HepG2 (cell line): ENCODE measurements around the gene SLC39A8. TPM values are rescaled to one million over a fixed set of nuclear protein-coding genes. Genes with fewer than 3 reads are reported as not detected.

ENCODE experiments used
- ATAC-seq: fragments of 200-7000 bp; cut with Tn5 transposase; 3 replicates; pipeline ENCODE4 v1.9.1; 2020; ENCODE audit warnings: mild to moderate bottlenecking, moderate library complexity
- BruUV-seq: library from RNA; stranded (reverse); fragments of 400-500 nt; replicated peaks from 2 replicates; lab custom pipeline; 2021; lab: Mats Ljungman, UMichigan
- CTCF ChIA-PET: fragments of 300-600 bp; formaldehyde crosslinking; extraction: SDS; loops from one replicate; lab custom pipeline; 2021; ENCODE audit warnings: low total read pairs, inconsistent platforms, low intra/inter-chr PET ratio; lab: Yijun Ruan, JAX
- POLR2A ChIA-PET: fragments of 350-600 bp; sonication (Branson Sonifier 250); formaldehyde crosslinking; loops from one replicate; lab custom pipeline; 2020; ENCODE audit warnings: antibody characterized with exemption, inconsistent platforms; lab: Yijun Ruan, JAX
- DNase-seq: peaks from one replicate; pipeline ENCODE4 v3.0.0-alpha.2; 2015; ENCODE audit warnings: low spot score
- FAIRE-seq: peaks from 3 replicates; lab custom pipeline; 2011; peaks lifted over from hg19 to GRCh38; lab: Jason Lieb, UNC
- H2AFZ ChIP-seq: one replicate; pipeline ENCODE4 v1.6.1; 2011; ENCODE audit warnings: low read length, inconsistent platforms
- H3K27ac ChIP-seq: fragments of 300-600 bp; 3 replicates; pipeline ENCODE4 v1.8.0; 2011; ENCODE audit warnings: mixed run types, mild to moderate bottlenecking, mixed read lengths, low read length, inconsistent platforms; ENCODE audit not compliant: insufficient read depth; ENCODE audit errors: extremely low read length
- H3K27me3 ChIP-seq, 2 experiments: fragments of 200-600 bp in 1 of 2; 2 replicates in 1 of 2; 3 replicates in 1 of 2; pipeline versions ENCODE4 v1.6.0 to v1.8.0; 2011; ENCODE audit warnings: low read length in 2 of 2, mild to moderate bottlenecking in 2 of 2, moderate library complexity in 2 of 2, inconsistent platforms in 1 of 2; ENCODE audit not compliant: insufficient read depth in 2 of 2, control insufficient read depth in 1 of 2
- H3K36me3 ChIP-seq, 2 experiments: fragments of 200-600 bp in 1 of 2; replicated peaks in 1 of 2; 2 replicates in 1 of 2; 3 replicates in 1 of 2; pipeline versions ENCODE4 v1.5.1 to v1.8.0; 2011; ENCODE audit warnings: low read length in 2 of 2, inconsistent platforms in 1 of 2; ENCODE audit not compliant: insufficient read depth in 2 of 2, control insufficient read depth in 1 of 2
- H3K4me1 ChIP-seq: 2 replicates; pipeline ENCODE4 v1.5.1; 2012; ENCODE audit warnings: low read length, inconsistent platforms; ENCODE audit not compliant: insufficient read depth
- H3K4me2 ChIP-seq: 2 replicates; pipeline ENCODE4 v1.6.0; 2011; ENCODE audit warnings: low read depth, low read length, inconsistent platforms
- H3K4me3 ChIP-seq, 3 experiments: fragments of 200-600 bp in 1 of 3; sonication (generic), shearing (Covaris generic) in 1 of 3; replicated peaks in 1 of 3; 2 replicates each; pipeline ENCODE4 v1.5.1; 2011 to 2016; ENCODE audit warnings: low read length in 3 of 3, inconsistent platforms in 2 of 3, low read depth in 2 of 3, mild to moderate bottlenecking in 2 of 3, control low read depth in 1 of 3, mixed read lengths in 1 of 3; ENCODE audit not compliant: insufficient read depth in 1 of 3
- H3K79me2 ChIP-seq: one replicate; pipeline ENCODE4 v1.6.1; 2011; ENCODE audit warnings: low read length, inconsistent platforms; ENCODE audit not compliant: insufficient read depth
- H3K9ac ChIP-seq: 2 replicates; pipeline ENCODE4 v1.6.0; 2011; ENCODE audit warnings: mild to moderate bottlenecking, low read depth, low read length, inconsistent platforms; ENCODE audit not compliant: insufficient read depth
- H3K9me3 ChIP-seq: 2 replicates; pipeline ENCODE4 v1.5.1; 2012; ENCODE audit warnings: mild to moderate bottlenecking, low read length
- H4K20me1 ChIP-seq: 2 replicates; pipeline ENCODE4 v1.6.0; 2011; ENCODE audit warnings: inconsistent platforms, mild to moderate bottlenecking, low read length, moderate library complexity; ENCODE audit not compliant: insufficient read depth
- HDAC2 ChIP-seq: sonication (generic); formaldehyde crosslinking; IDR thresholded peaks from 2 replicates; pipeline ENCODE4 v1.4.0; 2020; ENCODE audit warnings: missing genetic modification reagents
- HNF4G ChIP-seq, 2 experiments: sonication (generic) in 1 of 2; formaldehyde crosslinking in 1 of 2; IDR thresholded peaks; 2 replicates each; pipeline versions ENCODE4 v1.4.0 to v1.6.1; 2011 to 2020; ENCODE audit warnings: borderline replicate concordance in 2 of 2, low read depth in 2 of 2, mild to moderate bottlenecking in 2 of 2, low read length in 1 of 2, missing genetic modification reagents in 1 of 2, moderate library complexity in 1 of 2
- KDM5B ChIP-seq: sonication (generic); formaldehyde crosslinking; IDR thresholded peaks from 2 replicates; pipeline ENCODE4 v1.4.0; 2020; ENCODE audit warnings: missing genetic modification reagents, mild to moderate bottlenecking, borderline replicate concordance
- ZNF256 ChIP-seq: sonication (generic); formaldehyde crosslinking; conservative IDR thresholded peaks from 2 replicates; pipeline ENCODE4 v1.4.0; 2020; ENCODE audit warnings: missing genetic modification reagents
- ZNF296 ChIP-seq: sonication (generic); formaldehyde crosslinking; conservative IDR thresholded peaks from 2 replicates; pipeline ENCODE4 v1.5.0; 2020; ENCODE audit warnings: mild to moderate bottlenecking, missing genetic modification reagents
- ZNF460 ChIP-seq: sonication (generic); formaldehyde crosslinking; IDR thresholded peaks from 2 replicates; pipeline ENCODE4 v1.5.1; 2020; ENCODE audit warnings: missing genetic modification reagents, mild to moderate bottlenecking, borderline replicate concordance
- ZNF549 ChIP-seq: sonication (generic); formaldehyde crosslinking; IDR thresholded peaks from 2 replicates; pipeline ENCODE4 v1.5.0; 2020; ENCODE audit warnings: missing genetic modification reagents
- ZNF619 ChIP-seq: sonication (generic); formaldehyde crosslinking; IDR thresholded peaks from 2 replicates; pipeline ENCODE4 v1.4.0; 2020; ENCODE audit warnings: mild to moderate bottlenecking, missing genetic modification reagents
- WGBS: methylation state at CpG from one replicate; pipeline ENCODE4 v1.1.6; 2017; ENCODE audit warnings: low lambda C conversion rate; 5-methylcytosine and 5-hydroxymethylcytosine counted together
- in situ Hi-C: cut with HindIII; loops from 2 replicates; pipeline ENCODE4 v1.10.0; 2017; ENCODE audit warnings: low pct_unique_long_range_greater_than_20kb; ENCODE audit not compliant: extremely low pct_ligation_motif_present
- intact Hi-C: fragments of 100-400 bp; cut with micrococcal nuclease; formaldehyde crosslinking; loops from one replicate; pipeline ENCODE4 v1.10.0; 2022; ENCODE audit not compliant: unreplicated experiment
- polyA plus RNA-seq, 8 experiments: library from polyadenylated mRNA; depleted of rRNA in 3 of 8; stranded (reverse) in 7 of 8; unstranded in 1 of 8; fragments of >200 nt; fragmentation: Illumina TruSeq in 4 of 8; extraction: Trizol in 4 of 8; gene quantifications; 2 replicates each; pipeline versions ENCODE4 v1.2.1 to v1.2.3, GENCODE V29; 2011 to 2016; ENCODE audit warnings: low read depth in 4 of 8, missing spikeins in 1 of 8, mixed read lengths in 1 of 8; ENCODE audit not compliant: insufficient read depth in 1 of 8
- total RNA-seq, 5 experiments: library from RNA; depleted of rRNA; stranded (reverse); fragments of >200 nt; fragmentation: Illumina TruSeq; extraction: Trizol; gene quantifications; 2 replicates each; pipeline ENCODE4 v1.2.3, GENCODE V29; 2016; ENCODE audit warnings: low read depth in 1 of 5
- TF ChIP-seq, protein P1 (sequence below): sonication (generic); formaldehyde crosslinking; conservative IDR thresholded peaks from 2 replicates; pipeline ENCODE4 v1.8.0; 2022; ENCODE audit warnings: mild to moderate bottlenecking, moderate library complexity, missing genetic modification reagents
- TF ChIP-seq, protein P2 (sequence below): IDR thresholded peaks from 2 replicates; pipeline ENCODE4 v1.6.1; 2012; ENCODE audit warnings: inconsistent platforms
- TF ChIP-seq, protein P3 (sequence below): sonication (generic); formaldehyde crosslinking; IDR thresholded peaks from 2 replicates; pipeline ENCODE4 v1.5.0; 2020; ENCODE audit warnings: missing genetic modification reagents, mild to moderate bottlenecking, borderline replicate concordance
- TF ChIP-seq, protein P4 (sequence below): sonication (generic); formaldehyde crosslinking; IDR thresholded peaks from 2 replicates; pipeline ENCODE4 v1.4.0; 2020; ENCODE audit warnings: missing genetic modification reagents, mild to moderate bottlenecking, borderline replicate concordance

Gene SLC39A8
- total and polyA plus RNA-seq, 2 of the 13 experiments (the other 11 are each of a cell fraction or from before 2014, with no cell fraction given): 0.22 to 0.38 TPM

DNA sequence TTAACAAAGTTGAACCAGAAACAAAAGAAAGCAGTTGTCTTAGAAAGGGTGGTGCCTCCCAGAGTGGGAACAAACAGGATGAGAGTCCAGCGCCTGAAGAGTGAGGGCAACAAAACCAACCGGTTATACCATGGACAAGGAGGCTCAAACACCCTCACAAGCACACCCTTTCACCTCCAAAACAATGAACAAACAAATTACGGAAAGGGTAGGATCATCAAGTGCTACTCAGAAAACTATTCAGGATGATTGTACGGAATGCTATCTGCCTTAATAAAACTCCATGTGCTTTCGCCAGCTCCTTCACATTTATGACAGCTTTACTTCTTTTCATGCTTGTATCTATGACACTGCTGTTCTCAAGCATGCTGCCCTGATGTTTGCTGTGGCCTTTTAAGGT lies 26.8 kb downstream of the SLC39A8 start:
- FAIRE-seq: no peak
- H4K20me1 ChIP-seq: no peaks in the 10 kb centered on the region
- H2AFZ ChIP-seq: no peak overlapping the region
- WGBS: 58% methylated on average over 5 of the region's 5 CpGs
- no peak overlapping the region for H3K4me3 ChIP-seq
- H3K9me3 ChIP-seq: no peaks in the 10 kb centered on the region
- no TSS peak for BruUV-seq
- H3K36me3 ChIP-seq: no peaks in the 10 kb centered on the region
- no peaks in the 10 kb centered on the region for H3K79me2 ChIP-seq
- no peak for ATAC-seq
- TF ChIP-seq, protein P1, sequence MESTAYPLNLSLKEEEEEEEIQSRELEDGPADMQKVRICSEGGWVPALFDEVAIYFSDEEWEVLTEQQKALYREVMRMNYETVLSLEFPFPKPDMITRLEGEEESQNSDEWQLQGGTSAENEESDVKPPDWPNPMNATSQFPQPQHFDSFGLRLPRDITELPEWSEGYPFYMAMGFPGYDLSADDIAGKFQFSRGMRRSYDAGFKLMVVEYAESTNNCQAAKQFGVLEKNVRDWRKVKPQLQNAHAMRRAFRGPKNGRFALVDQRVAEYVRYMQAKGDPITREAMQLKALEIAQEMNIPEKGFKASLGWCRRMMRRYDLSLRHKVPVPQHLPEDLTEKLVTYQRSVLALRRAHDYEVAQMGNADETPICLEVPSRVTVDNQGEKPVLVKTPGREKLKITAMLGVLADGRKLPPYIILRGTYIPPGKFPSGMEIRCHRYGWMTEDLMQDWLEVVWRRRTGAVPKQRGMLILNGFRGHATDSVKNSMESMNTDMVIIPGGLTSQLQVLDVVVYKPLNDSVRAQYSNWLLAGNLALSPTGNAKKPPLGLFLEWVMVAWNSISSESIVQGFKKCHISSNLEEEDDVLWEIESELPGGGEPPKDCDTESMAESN (CRISPR knock-in tag): no peak
- TF ChIP-seq, protein P2, sequence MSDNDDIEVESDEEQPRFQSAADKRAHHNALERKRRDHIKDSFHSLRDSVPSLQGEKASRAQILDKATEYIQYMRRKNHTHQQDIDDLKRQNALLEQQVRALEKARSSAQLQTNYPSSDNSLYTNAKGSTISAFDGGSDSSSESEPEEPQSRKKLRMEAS: no peak
- TF ChIP-seq, protein P3, sequence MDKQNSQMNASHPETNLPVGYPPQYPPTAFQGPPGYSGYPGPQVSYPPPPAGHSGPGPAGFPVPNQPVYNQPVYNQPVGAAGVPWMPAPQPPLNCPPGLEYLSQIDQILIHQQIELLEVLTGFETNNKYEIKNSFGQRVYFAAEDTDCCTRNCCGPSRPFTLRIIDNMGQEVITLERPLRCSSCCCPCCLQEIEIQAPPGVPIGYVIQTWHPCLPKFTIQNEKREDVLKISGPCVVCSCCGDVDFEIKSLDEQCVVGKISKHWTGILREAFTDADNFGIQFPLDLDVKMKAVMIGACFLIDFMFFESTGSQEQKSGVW (CRISPR knock-in tag): no peak
- TF ChIP-seq, all 625 proteins: peak for 0
- in situ Hi-C loops: no loop called here
- ChIA-PET CTCF (no interaction called here), POLR2A (no interaction called here)
- intact Hi-C loops: no loop called here
- DNase-seq: no peak
- Histone ChIP-seq H3K27ac (no peak overlapping the region), H3K27me3 (no peaks in the 10 kb centered on the region), H3K4me1 (no peaks in the 10 kb centered on the region), H3K9ac (no peak overlapping the region), H3K4me2 (no peak overlapping the region)

DNA sequence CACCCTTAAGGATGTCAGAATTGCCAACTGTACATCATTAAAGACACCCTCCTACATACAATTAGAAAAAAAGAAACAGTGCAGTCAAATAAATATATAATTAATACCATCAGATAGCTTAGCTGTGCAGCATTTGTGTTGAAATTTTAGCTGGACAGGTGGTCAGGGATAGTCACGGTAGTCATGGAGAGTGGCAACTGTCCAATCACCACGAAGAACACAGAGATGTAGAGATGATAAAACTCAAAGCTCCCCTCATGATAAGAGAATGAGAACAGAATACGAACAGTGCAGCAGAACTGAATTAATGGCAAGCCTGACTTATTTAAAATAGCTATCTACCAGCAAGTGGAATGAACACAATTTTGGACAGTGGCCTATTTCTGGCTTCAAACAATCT lies 27.2 kb downstream of the SLC39A8 start:
- Histone ChIP-seq H3K36me3 (no peaks in the 10 kb centered on the region), H3K4me3 (no peak overlapping the region), H3K79me2 (no peaks in the 10 kb centered on the region), H4K20me1 (no peaks in the 10 kb centered on the region), H3K9me3 (no peaks in the 10 kb centered on the region), H3K27ac (no peak overlapping the region), H2AFZ (no peak overlapping the region), H3K4me1 (no peaks in the 10 kb centered on the region), H3K4me2 (no peak overlapping the region), H3K27me3 (no peaks in the 10 kb centered on the region), H3K9ac (no peak overlapping the region)
- ChIA-PET POLR2A (no interaction called here), CTCF (no interaction called here)
- in situ Hi-C loops (no loop called here), intact Hi-C loops (no loop called here)
- DNase-seq (no peak), ATAC-seq (no peak), FAIRE-seq (no peak)
- WGBS: 34% methylated on average over 3 of the region's 3 CpGs
- BruUV-seq: no TSS peak
- TF ChIP-seq ZNF619 (no peak), ZNF296 (CRISPR knock-in tag) (no peak), ZNF460 (no peak), ZNF549 (CRISPR knock-in tag) (no peak), ZNF256 (CRISPR knock-in tag) (no peak), HNF4G (IDR thresholded peaks at IDR 0.05; ENCODE audit: borderline replicate concordance, low read depth, low read length) (no peak), HNF4G (CRISPR knock-in tag; IDR thresholded peaks at IDR 0.05; ENCODE audit: borderline replicate concordance, low read depth) (no peak), KDM5B (no peak), HDAC2 (CRISPR knock-in tag) (no peak)
- TF ChIP-seq, protein P4, sequence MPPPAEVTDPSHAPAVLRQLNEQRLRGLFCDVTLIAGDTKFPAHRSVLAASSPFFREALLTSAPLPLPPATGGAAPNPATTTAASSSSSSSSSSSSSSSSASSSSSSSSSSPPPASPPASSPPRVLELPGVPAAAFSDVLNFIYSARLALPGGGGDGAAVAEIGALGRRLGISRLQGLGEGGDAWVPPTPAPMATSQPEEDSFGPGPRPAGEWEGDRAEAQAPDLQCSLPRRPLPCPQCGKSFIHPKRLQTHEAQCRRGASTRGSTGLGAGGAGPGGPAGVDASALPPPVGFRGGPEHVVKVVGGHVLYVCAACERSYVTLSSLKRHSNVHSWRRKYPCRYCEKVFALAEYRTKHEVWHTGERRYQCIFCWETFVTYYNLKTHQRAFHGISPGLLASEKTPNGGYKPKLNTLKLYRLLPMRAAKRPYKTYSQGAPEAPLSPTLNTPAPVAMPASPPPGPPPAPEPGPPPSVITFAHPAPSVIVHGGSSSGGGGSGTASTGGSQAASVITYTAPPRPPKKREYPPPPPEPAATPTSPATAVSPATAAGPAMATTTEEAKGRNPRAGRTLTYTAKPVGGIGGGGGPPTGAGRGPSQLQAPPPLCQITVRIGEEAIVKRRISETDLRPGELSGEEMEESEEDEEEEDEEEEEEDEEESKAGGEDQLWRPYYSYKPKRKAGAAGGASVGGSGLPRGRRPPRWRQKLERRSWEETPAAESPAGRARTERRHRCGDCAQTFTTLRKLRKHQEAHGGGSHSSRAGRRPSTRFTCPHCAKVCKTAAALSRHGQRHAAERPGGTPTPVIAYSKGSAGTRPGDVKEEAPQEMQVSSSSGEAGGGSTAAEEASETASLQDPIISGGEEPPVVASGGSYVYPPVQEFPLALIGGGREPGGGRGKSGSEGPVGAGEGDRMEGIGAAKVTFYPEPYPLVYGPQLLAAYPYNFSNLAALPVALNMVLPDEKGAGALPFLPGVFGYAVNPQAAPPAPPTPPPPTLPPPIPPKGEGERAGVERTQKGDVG (CRISPR knock-in tag): no peak
